HG03159 (cell line): ENCODE data around the gene TBPL2.
"Not testable (repeated sequence)": the region's sequence is repeated elsewhere in the genome, so short reads cannot be mapped to it uniquely, and the experiment has no call there.

Experiments used
- ATAC-seq: cut with Tn5 transposase; IDR thresholded peaks from one replicate; pipeline ENCODE4 v1.9.1; 2021; ENCODE audit warnings: mild to moderate bottlenecking, moderate library complexity; ENCODE audit not compliant: unreplicated experiment

TBPL2 gene

GRCh38 chr14:55411426-55412389, 28.7 kb downstream of the TBPL2 start, which contains the start of gene ATG14:
Gene ATG14 (minus strand): TSS chr14:55411830. CDS start chr14:55411822, 8 bp downstream.
- peak; percentile 97 for ATAC-seq

GRCh38 chr14:55410876-55411275, 29.5 kb downstream of the TBPL2 start:
- ATAC-seq = no peak

- ATAC-seq = no peak
Observed at GRCh38 chr14:55404173-55404854, 36.1 kb downstream of the TBPL2 start.

GRCh38 chr14:55401751-55402150, 38.7 kb downstream of the TBPL2 start:
- ATAC-seq = no peak

GRCh38 chr14:55399852-55400251, 40.6 kb downstream of the TBPL2 start:
- no peak for ATAC-seq

GRCh38 chr14:55399183-55399582, 41.2 kb downstream of the TBPL2 start:
- ATAC-seq = no peak

GRCh38 chr14:55398679-55399078, 41.7 kb downstream of the TBPL2 start:
- no peak for ATAC-seq

- no peak for ATAC-seq
Observed at GRCh38 chr14:55389330-55389729, 51.1 kb downstream of the TBPL2 start.

- ATAC-seq = no peak
Observed at GRCh38 chr14:55388160-55388559, 52.3 kb downstream of the TBPL2 start.

GRCh38 chr14:55387121-55387520, 53.3 kb downstream of the TBPL2 start:
- no peak for ATAC-seq

GRCh38 chr14:55386037-55386808, 54.2 kb downstream of the TBPL2 start:
- ATAC-seq = no peak

- no peak for ATAC-seq
Observed at GRCh38 chr14:55384536-55384935, 55.9 kb downstream of the TBPL2 start.

- ATAC-seq = no peak
Observed at GRCh38 chr14:55383541-55384140, 56.8 kb downstream of the TBPL2 start.

GRCh38 chr14:55383056-55383466, 57.4 kb downstream of the TBPL2 start:
- ATAC-seq = not testable (repeated sequence)

- no peak for ATAC-seq
Observed at GRCh38 chr14:55382483-55382882, 57.9 kb downstream of the TBPL2 start.

- no peak for ATAC-seq
Observed at GRCh38 chr14:55381561-55381960, 58.9 kb downstream of the TBPL2 start.

- no peak for ATAC-seq
Observed at GRCh38 chr14:55381040-55381439, 59.4 kb downstream of the TBPL2 start.

GRCh38 chr14:55377236-55377635, 63.2 kb downstream of the TBPL2 start:
- ATAC-seq = no peak

- ATAC-seq = no peak
Observed at GRCh38 chr14:55374771-55375170, 65.6 kb downstream of the TBPL2 start.

- no peak for ATAC-seq
Observed at GRCh38 chr14:55373784-55374705, 66.4 kb downstream of the TBPL2 start.
